ENCODE measurements around the gene CCL22. TPM values are rescaled to one million over a fixed set of nuclear protein-coding genes. Genes with fewer than 3 reads are reported as not detected.

CCL22 gene
- total and polyA plus RNA-seq, 2 donors from 2014 or later, result 1.3 TPM; not detected in 1

- Histone ChIP-seq H3K27me3 (ENCODE audit: control insufficient read depth, insufficient read depth, low read length) (no peaks in the 10 kb centered on the region), H3K9me3 (ENCODE audit: control insufficient read depth in 2 of 3, insufficient read depth in 1 of 3, low read length in 3 of 3) (peaks cover 0 to 5% (median 4%) of the 10 kb centered on the region in 3 donors), H3K27ac (ENCODE audit: low read depth in 2 of 2, low read length in 2 of 2) (no peak overlapping the region), H3K36me3 (ENCODE audit: control insufficient read depth in 2 of 3, insufficient read depth in 3 of 3, low read length in 3 of 3) (peaks cover 0 to 3% (median 0%) of the 10 kb centered on the region in 3 donors), H3K4me3 (ENCODE audit: low read length in 3 of 3) (no peak overlapping the region), H3K4me1 (ENCODE audit: control insufficient read depth in 2 of 3, insufficient read depth in 2 of 3, low read depth in 1 of 3, low read length in 3 of 3) (peaks cover 2 to 16% (median 6%) of the 10 kb centered on the region in 3 donors), H3K9ac (ENCODE audit: low read length in 3 of 3) (no peak overlapping the region)
- TF ChIP-seq CTCF (IDR thresholded peaks at IDR 0.05; ENCODE audit: borderline replicate concordance, extremely low read depth, insufficient read depth), result no peak
- FAIRE-seq, result no peak
- intact Hi-C loops (cut with DNase I), result no loop called here
- DNase-seq, result no peak
Observed at GRCh38 chr16:57387598-57388354, 29.2 kb downstream of the CCL22 start.

DNA sequence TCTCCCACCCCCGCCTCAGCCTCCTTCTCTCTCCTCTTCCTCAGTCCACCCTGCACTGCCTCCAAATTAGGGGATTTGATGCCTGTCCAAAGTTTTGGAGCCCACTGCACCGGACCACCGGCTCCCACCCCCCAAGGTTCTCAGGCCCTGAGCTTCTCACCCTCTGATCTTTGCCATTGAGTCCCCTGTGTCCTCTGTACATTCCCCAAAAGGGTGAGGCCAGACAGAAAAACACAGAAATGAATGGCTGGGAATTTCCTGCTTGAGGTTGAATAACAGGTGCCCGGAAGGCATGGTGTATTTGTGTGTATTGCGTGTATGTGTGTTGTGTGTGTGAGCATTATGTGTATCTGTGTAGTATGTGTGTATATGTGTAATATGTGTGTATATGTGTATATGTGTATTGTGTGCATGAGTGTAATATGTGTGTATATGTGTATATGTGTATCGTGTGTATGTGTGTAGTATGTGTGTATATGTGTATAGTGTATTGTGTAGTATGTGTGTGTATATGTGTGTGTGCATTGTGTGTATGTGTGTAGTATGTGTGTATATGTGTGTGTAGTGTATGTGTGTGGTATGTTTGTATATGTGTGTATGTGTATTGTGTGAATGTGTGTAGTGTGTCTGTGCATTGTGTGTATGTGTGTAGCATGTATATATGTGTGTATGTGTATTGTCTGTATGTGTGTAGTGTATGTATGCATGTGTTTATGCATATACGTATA, 29.9 kb downstream of the CCL22 start:
- Histone ChIP-seq H3K27me3 (ENCODE audit: control insufficient read depth, insufficient read depth, low read length) (no peaks in the 10 kb centered on the region), H3K4me3 (ENCODE audit: low read length in 3 of 3) (peak overlapping the region in 1 of 3 donors; percentile 6), H3K9ac (ENCODE audit: low read length in 3 of 3) (no peak overlapping the region), H3K9me3 (ENCODE audit: control insufficient read depth in 2 of 3, insufficient read depth in 1 of 3, low read length in 3 of 3) (peaks cover 0 to 5% (median 4%) of the 10 kb centered on the region in 3 donors), H3K27ac (ENCODE audit: low read depth in 2 of 2, low read length in 2 of 2) (no peak overlapping the region), H3K4me1 (ENCODE audit: control insufficient read depth in 2 of 3, insufficient read depth in 2 of 3, low read depth in 1 of 3, low read length in 3 of 3) (peaks cover 2 to 16% (median 6%) of the 10 kb centered on the region in 3 donors), H3K36me3 (ENCODE audit: control insufficient read depth in 2 of 3, insufficient read depth in 3 of 3, low read length in 3 of 3) (peaks cover 0 to 3% (median 0%) of the 10 kb centered on the region in 3 donors)
- intact Hi-C loops (cut with DNase I), result no loop called here
- TF ChIP-seq CTCF (IDR thresholded peaks at IDR 0.05; ENCODE audit: borderline replicate concordance, extremely low read depth, insufficient read depth), result no peak
- FAIRE-seq (no peak), DNase-seq (no peak)

DNA sequence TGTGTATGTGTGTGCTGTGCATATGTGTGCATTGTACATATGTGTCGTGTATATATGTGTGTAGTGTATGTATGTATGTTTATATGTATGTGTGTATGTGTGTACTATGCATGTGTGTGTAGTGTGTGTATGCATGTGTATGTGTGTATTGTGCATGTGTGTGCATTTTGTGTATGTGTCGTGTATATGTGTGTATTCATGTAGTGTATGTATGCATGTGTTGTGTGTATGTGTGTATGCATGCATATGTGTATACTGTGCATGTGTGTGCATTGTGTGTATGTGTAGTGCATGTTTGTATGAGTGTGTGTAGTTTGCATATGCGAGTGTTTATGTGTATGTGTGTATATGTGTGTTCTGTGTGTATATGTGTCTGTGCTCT, 30.5 kb downstream of the CCL22 start:
- H3K27ac ChIP-seq (ENCODE audit: low read depth in 2 of 2, low read length in 2 of 2), result no peak overlapping the region
- DNase-seq (no peak), FAIRE-seq (no peak)
- intact Hi-C loops (cut with DNase I), result no loop called here
- H3K4me3 ChIP-seq (ENCODE audit: low read length in 3 of 3), result peak overlapping the region in 1 of 3 donors; percentile 6
- H3K9me3 ChIP-seq (ENCODE audit: control insufficient read depth in 2 of 3, insufficient read depth in 1 of 3, low read length in 3 of 3), result peaks cover 0 to 5% (median 4%) of the 10 kb centered on the region in 3 donors
- no peak for TF ChIP-seq CTCF (IDR thresholded peaks at IDR 0.05; ENCODE audit: borderline replicate concordance, extremely low read depth, insufficient read depth)
- H3K27me3 ChIP-seq (ENCODE audit: control insufficient read depth, insufficient read depth, low read length), result no peaks in the 10 kb centered on the region
- H3K36me3 ChIP-seq (ENCODE audit: control insufficient read depth in 2 of 3, insufficient read depth in 3 of 3, low read length in 3 of 3), result peaks cover 0 to 3% (median 0%) of the 10 kb centered on the region in 3 donors
- no peak overlapping the region for H3K9ac ChIP-seq (ENCODE audit: low read length in 3 of 3)
- peaks cover 2 to 16% (median 6%) of the 10 kb centered on the region in 3 donors for H3K4me1 ChIP-seq (ENCODE audit: control insufficient read depth in 2 of 3, insufficient read depth in 2 of 3, low read depth in 1 of 3, low read length in 3 of 3)
